Smooth muscle cell of the brain vasculature (primary cell): ENCODE measurements around the gene GFI1B.
"Not testable (repeated sequence)": the region's sequence is repeated elsewhere in the genome, so short reads cannot be mapped to it uniquely, and the experiment has no call there.

Experiments
- DNase-seq: peaks from one replicate; pipeline ENCODE4 v3.0.0-alpha.2; 2012; ENCODE audit warnings: low read depth, low spot score

GFI1B gene

DNA sequence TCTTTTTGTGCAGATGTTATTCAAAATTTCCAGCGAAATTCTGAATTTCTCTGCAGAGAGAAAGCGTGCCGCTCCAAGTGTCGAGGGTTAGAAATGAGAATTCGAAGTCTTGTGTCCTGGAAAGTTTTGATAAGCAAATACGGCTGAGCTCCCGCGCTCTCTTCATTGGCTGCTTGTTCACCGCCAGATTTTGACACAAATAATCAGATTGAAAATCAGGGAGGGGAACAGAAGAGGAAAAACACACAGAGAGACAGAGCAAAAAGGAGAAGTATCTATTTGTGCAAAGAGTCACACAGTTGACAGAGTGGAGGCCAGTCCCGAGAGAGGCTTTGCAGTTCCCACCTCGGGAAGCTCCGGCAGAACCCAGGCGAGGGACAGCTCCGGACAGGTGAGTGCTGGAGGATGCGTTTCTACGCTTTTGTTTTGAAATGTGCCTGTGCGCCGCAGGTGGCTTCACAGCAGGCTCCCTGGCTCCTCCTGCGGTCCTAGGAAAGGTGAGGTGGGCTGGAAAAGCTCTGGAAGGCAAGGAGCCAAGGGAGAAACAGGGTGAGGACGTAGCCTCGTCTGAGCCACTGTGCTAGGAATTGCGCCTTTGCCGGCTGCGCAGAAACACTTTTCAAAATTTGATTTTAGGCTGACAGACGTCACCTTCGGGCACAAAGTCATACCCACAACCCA, at the start of gene GFI1B:
TSS of gene GFI1B (plus strand) at position 244 of the 681 bp plus-strand sequence. CDS start 7,985 bp downstream, outside the sequence.
- no peak for DNase-seq

DNA sequence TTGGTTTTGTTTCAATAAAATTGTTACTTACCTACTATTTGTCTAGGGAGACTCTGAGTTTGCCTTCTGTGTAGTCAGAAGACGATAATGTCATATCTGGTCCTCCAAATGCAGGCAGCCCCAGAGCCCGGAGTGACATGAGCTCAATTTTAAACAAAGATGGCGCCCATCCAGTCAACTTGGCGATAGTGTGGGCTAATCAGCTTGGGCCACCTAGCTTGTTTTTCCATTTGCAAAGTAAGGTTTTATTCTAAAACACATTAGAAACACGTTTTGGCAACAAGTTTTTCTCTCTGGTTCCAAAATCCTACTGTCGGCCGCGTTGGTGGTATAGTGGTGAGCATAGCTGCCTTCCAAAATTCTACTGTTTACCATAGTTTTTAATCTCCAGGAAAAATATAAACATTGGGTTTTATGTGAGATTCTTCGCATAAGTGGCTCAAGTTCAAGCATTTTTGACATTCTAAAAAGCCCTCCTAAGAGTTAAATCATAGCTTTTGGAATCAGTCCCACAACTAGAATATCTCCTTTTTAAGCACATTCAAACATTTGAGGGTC, 47.2 kb upstream of the GFI1B start:
- no peak for DNase-seq

DNA sequence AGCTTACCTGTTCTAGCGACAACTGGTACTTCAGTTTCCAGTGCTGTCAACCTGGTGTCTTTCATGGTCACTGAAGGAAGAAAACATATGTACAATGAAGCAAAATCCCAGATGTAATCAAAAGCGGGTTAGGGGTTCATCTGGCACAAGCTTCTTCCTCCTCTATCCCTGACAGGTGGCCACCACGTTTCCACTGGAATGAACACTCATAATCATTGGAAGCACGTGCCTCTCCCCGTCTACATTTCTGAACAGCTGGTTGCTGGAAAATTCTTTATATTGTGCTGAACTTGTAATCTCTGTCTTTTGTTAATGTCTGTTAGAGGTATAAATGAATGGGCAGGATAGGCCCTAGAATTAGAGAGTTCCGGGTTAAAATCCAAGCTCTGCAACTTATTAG, 43.5 kb upstream of the GFI1B start:
- DNase-seq, result no peak

DNA sequence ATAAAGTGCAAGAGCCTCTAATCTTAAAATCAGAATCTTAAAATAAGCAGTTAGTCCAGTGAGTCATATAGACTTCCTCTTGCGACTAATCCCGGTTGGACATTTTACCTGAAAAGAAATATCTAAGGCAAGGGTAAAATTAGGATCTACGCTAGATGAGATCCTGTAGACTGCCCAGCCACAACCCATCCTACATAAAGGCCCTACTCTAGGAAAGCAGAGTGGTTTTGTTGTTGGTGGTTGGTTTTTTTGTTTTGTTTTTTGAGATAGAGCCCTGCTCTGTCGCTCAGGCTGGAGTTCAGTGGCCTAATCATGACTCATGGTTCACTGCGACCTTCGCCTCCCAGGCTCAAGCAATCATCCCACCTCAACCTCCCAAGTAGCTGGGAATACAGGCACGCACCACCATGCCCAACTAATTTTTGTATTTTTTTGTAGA, 41.0 kb upstream of the GFI1B start:
- no peak for DNase-seq

DNA sequence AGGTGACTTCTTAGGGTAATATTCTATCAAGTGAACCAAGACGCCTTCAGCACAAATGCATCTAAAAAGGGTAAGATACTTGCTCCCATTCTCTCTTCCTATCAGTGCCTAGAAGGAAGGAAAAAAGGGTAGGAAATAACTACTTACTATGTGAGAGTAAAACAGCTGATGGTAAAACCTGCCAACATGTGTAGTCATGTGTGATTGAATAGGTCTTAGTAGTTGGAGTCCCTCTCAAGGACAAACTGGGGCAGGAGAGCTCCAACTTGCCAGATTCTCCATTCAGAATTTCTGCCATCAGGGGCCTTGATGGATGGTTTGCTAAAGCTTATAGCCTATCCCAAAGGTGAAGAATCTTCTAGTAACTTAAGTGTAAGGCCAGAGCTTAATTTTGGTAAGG, 39.3 kb upstream of the GFI1B start:
- no peak for DNase-seq

DNA sequence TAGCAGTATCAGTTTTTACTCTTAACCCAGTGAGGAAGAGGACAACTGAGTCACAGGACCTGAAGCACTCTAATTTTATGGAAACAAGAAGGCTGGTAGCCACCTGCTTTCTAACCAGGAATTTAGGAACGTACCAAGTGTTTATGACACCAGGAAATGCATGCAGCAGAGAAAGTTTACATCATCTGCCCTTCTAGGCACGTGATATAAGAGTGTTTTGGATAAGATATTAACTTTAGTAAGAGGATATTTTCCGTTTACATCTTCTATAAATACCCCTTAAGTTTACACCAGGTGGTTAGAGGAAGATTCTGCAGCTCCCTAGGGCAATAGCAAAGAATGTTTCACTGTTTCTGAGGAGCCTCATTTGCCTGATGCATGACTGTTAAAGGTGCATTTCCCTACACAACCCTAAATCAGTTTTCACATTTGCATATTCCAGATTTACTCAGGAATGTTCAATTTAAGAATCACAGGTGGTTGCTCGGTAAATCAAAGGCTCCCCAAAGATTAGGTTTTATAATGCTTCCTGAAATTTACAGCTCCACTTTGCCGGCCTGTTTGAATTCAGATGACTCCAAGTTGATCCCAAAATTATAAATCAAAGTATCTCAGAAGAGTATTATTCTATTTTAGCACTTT, 35.8 kb upstream of the GFI1B start:
- no peak for DNase-seq

DNA sequence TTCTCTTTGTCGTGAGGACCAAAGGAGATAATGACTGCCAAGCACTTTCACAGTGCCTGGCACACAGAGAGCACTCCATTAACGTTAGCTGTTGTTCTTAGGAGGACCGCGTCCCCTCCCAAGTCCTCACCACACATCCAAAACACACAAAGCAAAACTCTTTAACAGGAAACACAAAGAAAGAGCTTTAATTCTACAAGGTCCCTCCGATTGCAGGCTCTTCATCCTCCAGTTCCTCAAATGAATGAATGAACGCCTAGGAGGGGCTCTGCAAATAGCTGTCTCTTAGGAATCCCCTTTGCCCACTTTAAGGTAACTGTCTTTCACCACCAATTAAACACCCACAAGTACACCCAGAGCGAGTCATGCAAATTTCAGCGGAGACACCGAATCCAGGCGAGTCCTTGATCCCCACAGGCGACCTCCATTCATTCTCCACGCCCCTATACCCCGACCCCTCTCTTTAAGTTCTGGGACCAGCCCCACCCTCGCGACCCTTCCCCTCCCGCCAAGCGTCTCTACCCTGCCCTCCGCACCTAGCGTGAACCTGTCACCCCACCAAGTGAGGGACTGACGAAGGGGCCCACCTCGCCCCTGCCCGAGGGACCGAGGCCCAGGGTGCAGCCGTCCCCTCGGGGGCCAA, 34.7 kb upstream of the GFI1B start:
- no peak for DNase-seq

DNA sequence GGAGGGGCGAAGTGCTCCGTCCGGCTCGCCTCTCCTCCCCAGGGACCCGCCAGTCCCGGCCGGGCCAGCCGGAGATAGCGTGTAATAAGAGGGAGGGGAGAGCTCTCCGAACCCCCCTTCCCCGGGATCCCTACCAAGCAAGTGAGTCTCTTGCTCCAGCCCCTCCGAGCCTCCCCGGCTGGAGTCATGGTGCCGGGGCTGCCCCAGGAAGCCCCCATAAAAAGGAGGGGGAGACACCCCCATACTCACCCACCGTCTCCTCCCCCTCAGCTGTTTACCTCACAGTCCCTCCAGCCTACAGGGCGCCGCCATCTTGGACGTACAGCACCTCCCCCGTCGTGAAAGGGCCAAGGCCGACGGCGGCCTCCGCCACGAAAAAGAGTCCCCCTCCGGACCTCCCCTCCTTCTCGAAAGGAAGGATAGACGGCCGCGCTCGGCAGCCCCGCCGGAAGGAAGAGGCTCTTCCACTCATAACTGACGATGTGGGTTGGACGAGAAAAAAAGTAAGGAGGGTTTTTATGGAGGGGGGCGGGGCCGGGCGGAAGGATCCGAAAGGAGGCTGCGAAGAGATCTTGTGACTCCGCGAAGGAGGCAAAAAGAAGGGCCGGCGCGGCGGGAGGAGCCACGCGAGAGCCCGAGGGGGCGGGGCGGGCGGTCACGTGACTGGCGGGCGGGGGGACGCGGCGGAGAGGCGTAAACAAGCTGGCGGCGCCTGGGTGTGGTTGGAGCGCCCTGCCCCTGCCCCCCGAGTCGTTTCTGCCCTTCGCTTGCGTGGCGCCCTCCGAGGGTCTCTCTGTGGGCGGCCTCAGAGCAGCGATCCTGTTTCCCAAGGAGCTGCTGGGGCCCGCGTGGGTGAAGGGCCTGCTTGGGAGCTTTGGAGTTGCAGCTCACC, 34.0 kb upstream of the GFI1B start, which contains the start of gene TSC1:
TSS of gene TSC1 (minus strand) at position 323 of the 892 bp plus-strand sequence. CDS start 15,744 bp downstream, outside the sequence.
- peak; percentile 90 for DNase-seq

DNA sequence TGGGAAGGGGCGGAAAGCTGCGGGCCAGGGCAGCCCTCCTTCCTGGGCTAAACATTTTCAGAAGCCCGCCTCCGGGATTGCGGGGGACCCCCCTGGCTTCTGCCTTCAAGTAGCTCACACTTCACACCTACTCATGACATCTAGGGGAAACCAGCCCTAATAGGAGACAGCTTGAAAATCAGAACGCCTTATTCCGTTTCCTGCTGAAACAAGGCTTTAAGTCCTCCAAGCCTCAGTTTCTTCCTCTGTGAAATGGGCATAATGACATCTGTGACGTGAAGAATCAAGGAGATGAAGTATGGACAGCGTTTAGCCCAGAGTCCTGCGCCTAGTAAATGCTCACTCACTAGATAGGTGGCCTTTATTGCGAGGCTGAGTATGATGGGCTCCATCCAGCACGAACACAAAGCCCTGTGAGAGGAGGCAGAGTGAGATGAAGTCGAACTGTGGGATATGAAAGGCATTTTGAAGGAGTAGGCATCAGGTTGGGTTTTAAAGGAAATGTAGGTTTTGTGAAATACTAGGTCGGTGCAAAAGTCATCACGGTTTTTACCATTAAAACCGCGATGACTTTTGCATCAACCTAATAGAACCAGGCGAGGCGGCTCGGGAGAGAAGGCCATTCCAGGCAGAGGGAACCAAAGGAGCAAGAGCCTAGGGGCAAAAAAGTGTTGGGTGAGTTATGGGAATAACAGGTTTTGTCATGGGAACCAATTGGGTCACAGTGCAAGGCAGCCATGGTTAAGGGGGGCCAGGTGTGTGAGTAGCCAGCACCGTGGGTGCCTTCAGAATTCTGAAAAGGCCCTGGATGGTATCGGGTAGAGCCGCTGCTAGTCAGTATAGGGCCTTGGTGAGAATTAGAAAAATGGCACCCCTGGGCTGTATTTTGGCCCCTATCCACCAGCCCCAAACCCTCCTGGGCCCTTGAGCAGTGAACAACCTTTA, 33.0 kb upstream of the GFI1B start:
- no peak for DNase-seq

DNA sequence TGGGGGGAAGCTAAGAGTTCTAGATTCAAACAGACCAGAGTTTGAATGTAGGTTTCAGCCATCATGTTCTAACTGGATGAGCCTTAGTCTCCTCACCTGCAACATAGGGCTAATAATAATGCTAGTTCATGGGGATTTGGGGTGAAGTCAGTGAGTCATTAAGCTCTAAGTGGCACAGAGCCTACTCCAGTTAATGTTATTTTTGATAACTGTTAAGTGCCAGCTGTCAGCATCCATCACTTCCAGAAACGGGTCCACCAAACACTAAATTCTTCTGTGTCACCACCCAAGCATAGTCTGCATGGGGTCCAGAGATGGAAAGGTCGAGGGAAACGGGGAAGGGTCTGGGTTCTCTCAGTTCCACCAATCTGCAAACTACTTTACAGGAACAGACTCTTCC, 32.3 kb upstream of the GFI1B start:
- DNase-seq, result no peak

DNA sequence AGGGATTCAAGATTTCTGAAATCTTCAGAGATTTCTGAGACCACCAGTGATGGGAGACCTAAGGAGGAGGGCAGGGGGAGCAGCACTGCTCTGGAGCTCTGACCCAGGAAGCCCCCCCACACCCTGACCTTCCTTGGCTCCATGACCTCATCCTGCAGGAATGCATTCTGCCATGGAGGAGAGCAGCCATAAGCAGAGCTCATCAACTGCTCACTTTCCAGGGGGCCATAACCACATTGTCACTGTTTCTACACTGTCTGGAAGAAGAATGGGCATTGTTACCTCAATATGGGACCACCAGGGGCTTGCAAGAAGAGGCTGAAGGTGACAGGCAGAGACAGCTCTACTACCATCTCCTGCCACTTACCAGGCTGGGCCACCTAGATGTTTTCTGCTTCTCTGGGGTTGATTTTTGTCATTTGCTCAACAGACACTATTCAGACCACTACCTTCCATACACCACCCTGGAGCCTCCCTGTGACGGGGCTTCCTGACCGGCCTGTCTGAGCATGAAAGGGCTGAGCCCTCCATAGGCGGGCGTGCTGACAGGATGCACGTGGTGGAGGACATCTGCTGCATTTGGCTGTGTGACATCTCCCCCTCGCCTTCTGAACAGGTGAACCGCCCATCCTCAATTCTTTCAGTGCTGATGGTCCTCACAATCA, 31.7 kb upstream of the GFI1B start:
- DNase-seq, result no peak

DNA sequence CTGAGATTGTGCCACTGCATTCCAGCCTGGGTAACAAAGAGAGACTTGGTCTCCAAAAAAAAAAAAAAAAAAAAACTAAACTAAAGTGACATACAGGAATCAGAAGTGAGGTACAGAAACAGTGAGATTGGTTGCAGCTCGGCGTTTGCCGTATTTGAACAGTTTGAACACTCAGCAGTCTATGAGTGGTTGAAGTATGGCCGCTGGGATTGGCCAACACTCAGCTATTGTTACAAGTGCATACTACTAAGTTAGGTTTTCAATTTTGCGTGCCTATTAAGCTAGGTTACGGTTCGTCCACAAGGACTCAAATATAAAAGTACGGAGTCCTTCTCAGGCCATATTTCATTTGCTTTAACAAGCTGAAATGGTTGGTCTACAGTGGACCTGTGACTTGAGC, 30.7 kb upstream of the GFI1B start:
- DNase-seq, result no peak

DNA sequence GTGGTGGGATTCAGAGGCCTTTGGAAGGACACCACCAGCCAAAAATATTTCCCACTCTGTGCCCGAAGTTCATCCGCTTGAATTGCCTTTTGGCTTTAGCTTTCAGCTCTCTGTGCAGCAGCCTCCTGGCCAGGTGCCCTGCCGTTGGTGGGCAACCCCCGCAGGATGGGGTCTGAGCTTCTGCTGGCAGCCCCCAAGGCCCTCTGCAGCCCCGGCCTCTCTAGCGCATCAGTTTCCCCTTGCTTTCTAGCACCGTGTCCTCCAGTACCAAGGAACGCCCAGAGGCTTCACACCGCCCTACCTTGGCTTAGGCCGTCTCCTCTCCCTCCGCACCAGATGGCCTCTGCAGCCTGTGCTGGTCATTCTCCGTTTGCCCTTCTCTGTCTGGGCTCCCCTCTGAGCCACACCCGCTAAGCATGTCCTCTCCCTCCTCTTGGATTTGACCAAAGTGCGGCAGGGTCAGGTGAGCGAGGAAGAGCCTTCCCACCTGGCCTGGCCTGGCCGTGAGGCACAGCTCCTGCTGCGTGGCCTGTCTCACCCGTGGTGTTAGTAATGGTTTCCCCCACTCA, 29.9 kb upstream of the GFI1B start:
- DNase-seq, result no peak

DNA sequence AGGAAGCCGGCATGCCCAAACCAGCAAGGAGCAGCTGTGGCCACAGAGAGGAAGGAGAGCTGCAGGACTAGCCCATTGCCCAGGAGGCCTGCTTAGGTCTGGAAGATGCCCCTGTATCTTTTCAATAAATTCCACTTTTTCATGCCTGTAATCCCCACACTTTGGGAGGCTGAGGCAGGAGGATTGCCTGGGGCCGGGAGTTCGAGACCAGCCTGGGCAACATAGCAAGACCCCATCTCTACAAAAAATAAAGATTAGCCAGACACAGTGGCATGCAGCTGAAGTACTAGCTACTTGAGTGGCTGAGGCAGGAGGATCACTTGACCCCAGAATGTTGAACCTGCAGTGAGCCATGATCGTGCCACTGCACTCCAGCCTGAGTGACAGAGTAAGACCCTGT, 28.8 kb upstream of the GFI1B start:
- DNase-seq, result no peak

DNA sequence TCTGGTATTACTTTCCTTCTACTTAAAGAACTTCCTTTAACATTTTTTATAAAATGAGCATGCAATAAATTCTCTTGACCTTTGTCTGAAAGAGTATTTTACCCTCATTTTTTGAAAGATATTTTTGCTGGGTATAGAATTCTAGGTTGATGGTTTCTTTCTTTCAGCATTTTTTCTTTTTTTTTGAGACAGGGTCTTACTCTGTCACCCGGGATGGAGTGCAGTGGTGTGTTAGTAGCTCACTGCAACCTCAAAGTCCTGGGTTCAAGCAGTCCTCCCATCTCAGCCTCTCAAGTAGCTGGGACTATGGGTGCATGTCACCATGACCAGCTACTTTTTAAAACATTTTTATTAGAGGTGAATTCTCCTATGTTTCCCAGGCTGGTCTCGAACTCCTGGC, 23.4 kb upstream of the GFI1B start:
- DNase-seq, result no peak

DNA sequence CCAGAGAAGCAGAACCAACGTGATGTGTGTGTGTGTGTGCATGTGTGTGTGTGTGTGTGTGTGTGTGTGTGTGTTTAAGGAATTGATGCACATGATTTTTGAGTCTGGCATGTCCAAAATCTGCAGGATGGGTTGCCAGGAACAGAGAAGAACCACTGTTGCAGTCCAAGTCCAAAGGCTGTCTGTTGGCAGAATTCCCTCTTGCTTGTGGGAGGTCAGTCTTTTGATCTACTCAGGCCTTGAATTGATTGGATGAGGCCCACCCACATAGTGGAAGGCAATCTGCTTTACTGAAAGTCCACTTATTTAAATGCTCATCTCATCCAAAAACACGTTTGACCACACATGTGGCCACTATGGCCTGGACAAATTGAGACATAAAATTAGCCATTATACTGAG, 22.7 kb upstream of the GFI1B start:
- DNase-seq, result no peak

DNA sequence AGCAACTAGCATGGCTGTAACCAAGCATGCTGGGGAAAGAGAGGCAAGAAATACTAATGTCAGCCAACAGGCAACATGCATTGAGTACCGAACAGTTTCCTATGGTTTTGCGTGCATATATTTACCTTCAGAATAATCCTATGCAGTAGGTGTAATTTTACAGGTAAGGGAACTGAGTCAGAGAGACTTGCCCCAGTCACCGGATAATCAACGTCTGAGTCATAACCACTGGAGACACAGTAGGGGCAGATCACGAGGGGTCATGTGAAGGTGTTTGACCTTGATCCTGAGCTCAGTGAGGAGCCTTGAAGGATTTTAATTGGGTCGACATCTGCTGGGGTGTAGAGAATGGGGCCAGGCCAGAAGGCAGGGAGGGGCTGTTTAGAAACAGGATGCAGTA, 20.7 kb upstream of the GFI1B start:
- DNase-seq, result no peak

DNA sequence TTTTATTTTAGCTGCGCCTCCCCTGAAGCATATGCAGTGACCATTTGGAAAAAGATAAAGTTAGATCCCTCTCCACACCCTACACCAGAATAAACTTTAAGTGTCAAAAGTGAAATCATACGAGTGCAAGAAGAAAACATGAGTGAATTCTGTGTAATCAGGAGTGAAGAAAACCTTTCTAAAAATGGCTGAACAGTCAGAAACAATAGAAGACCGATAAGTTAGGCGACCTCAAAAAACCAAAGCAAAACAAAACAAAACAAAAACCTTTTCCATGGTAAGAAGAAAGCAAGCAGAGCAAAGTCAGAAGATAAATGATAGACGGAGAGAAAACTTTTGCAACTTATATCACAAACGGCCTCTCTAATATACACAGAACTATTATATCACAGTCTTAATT, 17.5 kb upstream of the GFI1B start:
- no peak for DNase-seq

DNA sequence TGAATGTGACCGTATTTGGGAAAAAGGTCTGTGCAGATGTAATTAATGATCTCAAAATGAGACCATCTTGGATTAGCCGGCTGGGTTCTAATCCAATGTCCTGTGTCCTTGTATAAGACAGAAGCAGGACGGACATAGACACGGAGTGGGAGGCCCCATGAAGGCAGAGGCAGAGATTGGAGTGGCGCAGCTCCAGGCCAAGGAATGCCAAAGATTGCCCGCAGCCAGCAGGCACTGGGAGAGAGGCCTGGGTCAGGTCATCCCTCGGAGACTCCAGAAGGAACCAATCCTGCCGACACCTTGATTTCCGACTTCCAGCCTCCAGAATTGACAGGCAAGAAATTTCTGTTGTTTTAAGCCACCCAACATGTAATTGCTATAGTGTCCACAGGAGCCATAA, 13.0 kb upstream of the GFI1B start:
- DNase-seq, result no peak

DNA sequence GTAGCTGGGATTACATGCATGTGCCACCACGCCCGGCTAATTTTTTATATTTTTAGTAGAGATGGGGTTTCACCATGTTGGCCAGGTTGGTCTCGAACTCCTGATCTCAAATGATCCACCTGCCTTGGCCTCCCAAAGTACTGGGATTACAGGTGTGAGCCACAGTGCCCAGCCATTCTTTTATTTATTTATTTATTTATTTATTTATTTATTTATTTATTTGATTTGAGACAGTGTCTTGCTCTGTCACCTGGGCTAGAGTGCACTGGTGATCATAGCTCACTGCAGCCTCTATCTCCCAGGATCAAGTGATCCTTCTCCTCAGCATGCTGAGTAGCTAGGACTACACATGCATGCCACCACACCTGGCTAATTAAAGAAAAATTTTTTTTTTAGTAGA, 10.6 kb upstream of the GFI1B start:
- DNase-seq, result not testable (repeated sequence)
